GM19372 (cell line): ENCODE data around the gene ATOH8.

ENCODE experiments used
- ATAC-seq: cut with Tn5 transposase; IDR thresholded peaks from one replicate; pipeline ENCODE4 v1.9.1; 2021; ENCODE audit warnings: mild to moderate bottlenecking, low read depth, moderate library complexity; ENCODE audit not compliant: unreplicated experiment

Gene ATOH8

GRCh38 chr2:85780316-85781012 lies 26.7 kb downstream of the ATOH8 start:
- ATAC-seq: no peak

GRCh38 chr2:85781013-85781332 lies 27.2 kb downstream of the ATOH8 start:
- no peak for ATAC-seq

- ATAC-seq: no peak
Measured at GRCh38 chr2:85783796-85784195, 30.0 kb downstream of the ATOH8 start.

GRCh38 chr2:85784474-85784986 lies 30.7 kb downstream of the ATOH8 start:
- no peak for ATAC-seq

GRCh38 chr2:85785027-85785822 lies 31.4 kb downstream of the ATOH8 start:
- no peak for ATAC-seq

- ATAC-seq: no peak
Measured at GRCh38 chr2:85785871-85786270, 32.1 kb downstream of the ATOH8 start.

- ATAC-seq: no peak
Measured at GRCh38 chr2:85786444-85786843, 32.7 kb downstream of the ATOH8 start.

GRCh38 chr2:85786865-85787264 lies 33.1 kb downstream of the ATOH8 start:
- no peak for ATAC-seq

- no peak for ATAC-seq
Measured at GRCh38 chr2:85787282-85787980, 33.6 kb downstream of the ATOH8 start.

- no peak for ATAC-seq
Measured at GRCh38 chr2:85787981-85788340, 34.2 kb downstream of the ATOH8 start.

- no peak for ATAC-seq
Measured at GRCh38 chr2:85788603-85789002, 34.8 kb downstream of the ATOH8 start.

GRCh38 chr2:85789271-85789670 lies 35.5 kb downstream of the ATOH8 start:
- no peak for ATAC-seq

GRCh38 chr2:85790032-85790431 lies 36.2 kb downstream of the ATOH8 start:
- no peak for ATAC-seq

- ATAC-seq: no peak
Measured at GRCh38 chr2:85790499-85791188, 36.9 kb downstream of the ATOH8 start.

- no peak for ATAC-seq
Measured at GRCh38 chr2:85791704-85792565, 38.1 kb downstream of the ATOH8 start.

- no peak for ATAC-seq
Measured at GRCh38 chr2:85792783-85793441, 39.1 kb downstream of the ATOH8 start.

GRCh38 chr2:85793584-85793983 lies 39.8 kb downstream of the ATOH8 start:
- ATAC-seq: no peak

- ATAC-seq: no peak
Measured at GRCh38 chr2:85794038-85794441, 40.2 kb downstream of the ATOH8 start.

GRCh38 chr2:85794491-85795121 lies 40.8 kb downstream of the ATOH8 start:
- no peak for ATAC-seq
